B cell (primary cell): ENCODE results near the gene PCK1. TPM values are rescaled to one million over a fixed set of nuclear protein-coding genes. Genes with fewer than 3 reads are reported as not detected.

Experiments used
- ATAC-seq: fragments of 200-7000 bp; cut with Tn5 transposase; one replicate; pipeline ENCODE4 v1.10.0; 2021; ENCODE audit warnings: low read depth, mild to moderate bottlenecking, moderate number of reproducible peaks, moderate library complexity
- CTCF ChIA-PET: fragments of 350-600 bp; sonication (Branson Sonifier 250); formaldehyde crosslinking; loops from one replicate; lab custom pipeline; 2021; ENCODE audit warnings: antibody characterized with exemption, inconsistent platforms; lab: Charles Lee
- POLR2A ChIA-PET: fragments of 350-600 bp; sonication (Branson Sonifier 250); formaldehyde crosslinking; loops from one replicate; lab custom pipeline; 2021; ENCODE audit warnings: antibody characterized with exemption; lab: Charles Lee
- DNase-seq: peaks from one replicate; pipeline ENCODE4 v3.0.0; 2013
- H2AFZ ChIP-seq: 2 replicates; pipeline ENCODE4 v1.6.1; 2012; ENCODE audit warnings: mild to moderate bottlenecking, low read depth, low read length; ENCODE audit not compliant: insufficient read depth, poor library complexity, severe bottlenecking
- H3K27ac ChIP-seq, 2 donors: 1 replicate in 1 of 2; 2 replicates in 1 of 2; pipeline ENCODE4 v1.5.1; 2012 to 2013; ENCODE audit warnings: low read length in 2 of 2, mild to moderate bottlenecking in 2 of 2, moderate library complexity in 1 of 2
- H3K27me3 ChIP-seq, 4 experiments: fragments of 200-600 bp in 1 of 4; sonication (generic) in 1 of 4; replicated peaks in 1 of 4; 1 replicate in 2 of 4; 2 replicates in 2 of 4; pipeline versions ENCODE4 v1.6.1 to v1.7.0; 2013 to 2016; ENCODE audit warnings: low read length in 3 of 4, mild to moderate bottlenecking in 2 of 4, mixed read lengths in 1 of 4, moderate library complexity in 1 of 4; ENCODE audit not compliant: insufficient read depth in 4 of 4, control insufficient read depth in 3 of 4; ENCODE audit errors: control extremely low read depth in 1 of 4
- H3K36me3 ChIP-seq, 2 experiments: replicated peaks in 1 of 2; 1 replicate in 1 of 2; 2 replicates in 1 of 2; pipeline versions ENCODE4 v1.6.1 to v1.7.1; 2013; ENCODE audit warnings: low read length in 1 of 2; ENCODE audit not compliant: insufficient read depth in 2 of 2, control insufficient read depth in 1 of 2; ENCODE audit errors: control extremely low read depth in 1 of 2, extremely low read depth in 1 of 2
- H3K4me1 ChIP-seq, 2 donors: fragments of 200-600 bp in 1 of 2; sonication (generic) in 1 of 2; 1 replicate in 1 of 2; 2 replicates in 1 of 2; pipeline versions ENCODE4 v1.5.1 to v1.6.1; 2013 to 2017; ENCODE audit warnings: low read length in 2 of 2; ENCODE audit not compliant: control insufficient read depth in 2 of 2, insufficient read depth in 2 of 2
- H3K4me2 ChIP-seq: replicated peaks from 2 replicates; pipeline ENCODE3; 2012; ENCODE audit warnings: mild to moderate bottlenecking, low read depth, low read length; ENCODE audit not compliant: poor library complexity, severe bottlenecking
- H3K4me3 ChIP-seq, 5 experiments: fragments of 200-600 bp in 1 of 5; sonication (generic) in 1 of 5; 1 replicate in 3 of 5; 2 replicates in 2 of 5; pipeline versions ENCODE4 v1.5.1 to v1.7.0; 2011 to 2016; ENCODE audit warnings: low read length in 4 of 5, mild to moderate bottlenecking in 4 of 5, low read depth in 2 of 5, control low read depth in 1 of 5, moderate library complexity in 1 of 5; ENCODE audit not compliant: insufficient read depth in 1 of 5; ENCODE audit errors: control extremely low read depth in 1 of 5, extremely low read depth in 1 of 5
- H3K79me2 ChIP-seq: fragments of 200-600 bp; sonication (generic); one replicate; pipeline ENCODE4 v1.6.0; 2016; ENCODE audit warnings: low read length; ENCODE audit not compliant: control insufficient read depth, insufficient read depth
- H3K9ac ChIP-seq: fragments of 200-600 bp; sonication (generic); 2 replicates; pipeline ENCODE4 v1.6.1; 2017; ENCODE audit warnings: mild to moderate bottlenecking, low read length, moderate library complexity
- H3K9me3 ChIP-seq, 3 donors: one replicate each; pipeline versions ENCODE4 v1.6.1 to v1.7.1; 2013; ENCODE audit warnings: low read length in 2 of 3; ENCODE audit not compliant: control insufficient read depth in 2 of 3, insufficient read depth in 1 of 3; ENCODE audit errors: control extremely low read depth in 1 of 3
- H4K20me1 ChIP-seq: 2 replicates; pipeline ENCODE4 v1.6.0; 2012; ENCODE audit warnings: mild to moderate bottlenecking, low read length; ENCODE audit not compliant: insufficient read depth, control insufficient read depth, poor library complexity, severe bottlenecking
- H3K27ac Mint-ChIP-seq: one replicate; pipeline ENCODE4 v1.8.0; 2021; ENCODE audit warnings: mixed read lengths
- H3K27me3 Mint-ChIP-seq: one replicate; pipeline ENCODE4 v1.8.0; 2021; ENCODE audit warnings: mixed read lengths
- H3K4me1 Mint-ChIP-seq: one replicate; pipeline ENCODE4 v1.8.0; 2021; ENCODE audit warnings: mixed read lengths
- H3K4me3 Mint-ChIP-seq: one replicate; pipeline ENCODE4 v1.8.0; 2021; ENCODE audit warnings: mixed read lengths
- H3K9me3 Mint-ChIP-seq: one replicate; pipeline ENCODE4 v1.8.0; 2022; ENCODE audit warnings: mixed read lengths; ENCODE audit not compliant: insufficient read depth
- EZH2 ChIP-seq: IDR thresholded peaks from 2 replicates; pipeline ENCODE4 v1.6.1; 2012; ENCODE audit warnings: borderline replicate concordance, low read depth, mild to moderate bottlenecking, moderate library complexity, low read length; ENCODE audit not compliant: insufficient read depth, poor library complexity, severe bottlenecking
- WGBS: methylation state at CpG from one replicate; pipeline ENCODE4 v1.1.5; 2013; ENCODE audit warnings: missing lambda C conversion rate; ENCODE audit not compliant: insufficient coverage; 5-methylcytosine and 5-hydroxymethylcytosine counted together
- intact Hi-C: fragments of 100-400 bp; cut with micrococcal nuclease; formaldehyde crosslinking; loops from one replicate; pipeline ENCODE4 v1.10.0; 2022
- polyA plus RNA-seq: library from polyadenylated mRNA; depleted of rRNA; stranded (reverse); fragments of >200 nt; gene quantifications from 2 replicates; pipeline ENCODE4 v1.2.3, GENCODE V29; 2012
- total RNA-seq, 2 donors: library from RNA; stranded (reverse); fragments of 120-200 nt in 1 of 2; gene quantifications; 1 replicate in 1 of 2; 2 replicates in 1 of 2; pipeline versions ENCODE4 v1.2.3 to v1.2.4, GENCODE V29; 2013 to 2022
- TF ChIP-seq, protein P1 (sequence below): fragments of 200-600 bp; IDR thresholded peaks from one replicate; pipeline ENCODE4 v1.8.0; 2022; ENCODE audit warnings: antibody characterized with exemption, mild to moderate bottlenecking

The PCK1 gene
- total and polyA plus RNA-seq, 2 donors (not counting 1 experiment from before 2014, with no cell fraction given) = not detected

DNA sequence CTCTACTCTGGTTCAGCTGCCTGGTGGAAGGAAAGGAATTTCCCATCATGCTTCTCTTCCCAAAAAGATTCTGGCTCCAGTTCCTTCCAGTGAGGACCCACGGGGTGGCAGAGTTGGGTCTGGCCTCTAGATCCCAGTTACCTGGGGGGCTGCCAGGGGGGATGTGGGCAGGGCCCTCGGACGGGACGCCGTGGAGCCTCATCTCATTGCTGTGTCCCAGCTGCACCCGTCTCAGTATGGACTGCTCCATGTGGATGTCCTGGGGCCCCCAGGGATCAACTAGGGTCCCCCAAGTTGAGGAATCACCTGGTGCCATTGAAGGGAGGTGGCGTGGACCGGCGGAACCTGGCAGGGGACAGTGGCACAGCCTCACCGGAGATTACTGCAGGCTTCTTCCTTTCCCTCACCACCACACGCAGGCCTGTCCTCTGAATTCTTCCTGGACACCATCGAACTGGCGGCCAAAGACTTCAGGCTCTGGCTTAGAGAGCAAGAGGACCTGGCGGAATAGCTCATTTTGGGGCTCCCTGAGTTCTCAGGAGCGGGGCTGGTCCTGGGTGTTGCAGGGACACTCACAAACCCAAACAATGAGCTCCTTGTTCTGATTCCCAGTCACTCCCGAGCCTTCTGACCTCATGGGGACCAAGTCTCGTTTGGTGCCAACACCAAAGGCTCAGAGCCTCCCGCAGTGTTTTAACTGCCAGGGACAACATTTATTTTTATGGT lies 50.8 kb downstream of the PCK1 start:
- Histone ChIP-seq H3K79me2 (peaks cover 14% of the 10 kb centered on the region), H2AFZ (no peak overlapping the region), H3K4me2 (no peak overlapping the region), H3K36me3 (peaks cover 0 to 85% of the 10 kb centered on the region in 2 experiments), H3K9me3 (no peaks in the 10 kb centered on the region), H3K4me1 (peaks cover 5 to 15% of the 10 kb centered on the region in 2 donors), H3K9ac (no peak overlapping the region), H4K20me1 (peaks cover 21% of the 10 kb centered on the region), H3K4me3 (no peak overlapping the region), H3K27me3 (no peaks in the 10 kb centered on the region), H3K27ac (no peak overlapping the region)
- no peak overlapping the region for H3K4me3 Mint-ChIP-seq
- no peak for DNase-seq
- WGBS = 94% methylated on average over 14 of the region's 18 CpGs
- ChIA-PET CTCF (interaction anchor here (1.0 to 4.9 kb wide), 3 partner anchors 15 to 43 kb away, joined by 3 to 18 read pairs (median 11); no protein-coding TSS in a partner anchor), POLR2A (no interaction called here)
- ATAC-seq = no peak
- intact Hi-C loops = loop anchor here (10.0 kb wide), 1 partner anchor 1283 kb away; no protein-coding TSS in a partner anchor
- no peaks in the 10 kb centered on the region for H3K9me3 Mint-ChIP-seq
- TF ChIP-seq, protein P1, sequence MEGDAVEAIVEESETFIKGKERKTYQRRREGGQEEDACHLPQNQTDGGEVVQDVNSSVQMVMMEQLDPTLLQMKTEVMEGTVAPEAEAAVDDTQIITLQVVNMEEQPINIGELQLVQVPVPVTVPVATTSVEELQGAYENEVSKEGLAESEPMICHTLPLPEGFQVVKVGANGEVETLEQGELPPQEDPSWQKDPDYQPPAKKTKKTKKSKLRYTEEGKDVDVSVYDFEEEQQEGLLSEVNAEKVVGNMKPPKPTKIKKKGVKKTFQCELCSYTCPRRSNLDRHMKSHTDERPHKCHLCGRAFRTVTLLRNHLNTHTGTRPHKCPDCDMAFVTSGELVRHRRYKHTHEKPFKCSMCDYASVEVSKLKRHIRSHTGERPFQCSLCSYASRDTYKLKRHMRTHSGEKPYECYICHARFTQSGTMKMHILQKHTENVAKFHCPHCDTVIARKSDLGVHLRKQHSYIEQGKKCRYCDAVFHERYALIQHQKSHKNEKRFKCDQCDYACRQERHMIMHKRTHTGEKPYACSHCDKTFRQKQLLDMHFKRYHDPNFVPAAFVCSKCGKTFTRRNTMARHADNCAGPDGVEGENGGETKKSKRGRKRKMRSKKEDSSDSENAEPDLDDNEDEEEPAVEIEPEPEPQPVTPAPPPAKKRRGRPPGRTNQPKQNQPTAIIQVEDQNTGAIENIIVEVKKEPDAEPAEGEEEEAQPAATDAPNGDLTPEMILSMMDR = no peak
- TF ChIP-seq EZH2 = no peak
- peaks cover 17% of the 10 kb centered on the region for H3K4me1 Mint-ChIP-seq
- H3K27me3 Mint-ChIP-seq = no peaks in the 10 kb centered on the region
- H3K27ac Mint-ChIP-seq = no peak overlapping the region

DNA sequence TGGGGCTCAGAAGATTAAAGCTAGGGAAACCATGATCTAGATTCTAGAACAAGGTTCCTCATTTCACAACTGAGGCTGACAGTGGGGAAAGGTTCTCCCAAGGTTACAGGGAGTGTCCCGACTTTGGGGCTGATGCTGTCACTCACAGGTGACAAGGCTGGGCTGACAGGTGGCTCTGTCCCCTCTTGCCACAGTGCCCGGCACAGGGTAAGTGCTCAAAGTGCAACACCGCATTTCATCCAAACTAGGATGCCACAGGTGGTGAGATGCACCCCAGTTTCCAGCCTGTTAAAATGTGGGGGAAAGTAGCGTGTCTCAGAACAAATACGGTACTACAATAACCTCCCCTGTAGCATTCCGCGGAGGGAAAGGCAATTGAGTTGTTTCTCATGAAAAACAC lies 51.5 kb downstream of the PCK1 start:
- intact Hi-C loops = loop anchor here (10.0 kb wide), 1 partner anchor 1282 kb away; no protein-coding TSS in a partner anchor
- Histone ChIP-seq H3K36me3 (peaks cover 0 to 84% of the 10 kb centered on the region in 2 experiments), H3K27me3 (no peaks in the 10 kb centered on the region), H3K4me3 (no peak overlapping the region), H3K9ac (no peak overlapping the region), H3K4me2 (no peak overlapping the region), H4K20me1 (peaks cover 28% of the 10 kb centered on the region), H3K27ac (no peak overlapping the region), H3K9me3 (no peaks in the 10 kb centered on the region), H3K4me1 (peaks cover 10 to 20% of the 10 kb centered on the region in 2 donors), H3K79me2 (peaks cover 21% of the 10 kb centered on the region), H2AFZ (no peak overlapping the region)
- ATAC-seq = no peak
- no peak for DNase-seq
- Mint-ChIP-seq H3K27me3 (no peaks in the 10 kb centered on the region), H3K4me3 (no peak overlapping the region), H3K9me3 (no peaks in the 10 kb centered on the region), H3K27ac (no peak overlapping the region), H3K4me1 (peaks cover 24% of the 10 kb centered on the region)
- ChIA-PET CTCF (interaction anchor here (3.2 to 4.9 kb wide), 2 partner anchors 16 to 42 kb away, joined by 11 to 18 read pairs; no protein-coding TSS in a partner anchor), POLR2A (no interaction called here)
- TF ChIP-seq, protein P1 = no peak
- TF ChIP-seq EZH2 = no peak
- 55% methylated on average over 2 of the region's 7 CpGs for WGBS
